Natural killer cell treated with Interleukin-12 subunit alpha and Interleukin-12 subunit beta and Interleukin-15 and Interleukin-18, amount 100 ng/mL, for 72 hours (primary cell): ENCODE data around the gene RPN2. TPM values are rescaled to one million over a fixed set of nuclear protein-coding genes. Genes with fewer than 3 reads are reported as not detected.

Experiments used
- ATAC-seq, 2 donors: fragments of 150-1000 bp; cut with Tn5 transposase in 1 of 2; sonication (Bioruptor Pico), chemical (Tn5 transposase) in 1 of 2; 2 replicates each; pipeline ENCODE4 v1.10.0; 2021
- DNase-seq: peaks from one replicate; pipeline ENCODE4 v3.0.0; 2022; ENCODE audit warnings: low spot score
- H3K27ac Mint-ChIP-seq, 2 donors: 1 replicate in 1 of 2; 2 replicates in 1 of 2; pipeline ENCODE4 v1.8.0; 2022; ENCODE audit warnings: mixed read lengths in 2 of 2, mild to moderate bottlenecking in 1 of 2, moderate library complexity in 1 of 2
- H3K27me3 Mint-ChIP-seq, 2 donors: 1 replicate in 1 of 2; 2 replicates in 1 of 2; pipeline ENCODE4 v1.8.0; 2022; ENCODE audit warnings: mixed read lengths in 2 of 2
- H3K36me3 Mint-ChIP-seq: one replicate; pipeline ENCODE4 v1.8.0; 2022; ENCODE audit warnings: mixed read lengths
- H3K4me1 Mint-ChIP-seq, 2 donors: 1 replicate in 1 of 2; 2 replicates in 1 of 2; pipeline ENCODE4 v1.8.0; 2022; ENCODE audit warnings: low read depth in 2 of 2, mixed read lengths in 2 of 2, mild to moderate bottlenecking in 1 of 2
- H3K4me3 Mint-ChIP-seq: one replicate; pipeline ENCODE4 v1.8.0; 2022; ENCODE audit warnings: mixed read lengths
- H3K9me3 Mint-ChIP-seq: 2 replicates; pipeline ENCODE4 v1.8.0; 2022; ENCODE audit warnings: mixed read lengths
- total RNA-seq, 2 donors: library from RNA; stranded (reverse); gene quantifications; one replicate each; pipeline ENCODE4 v1.2.3, GENCODE V29; 2022

RPN2 gene
- total RNA-seq, 2 donors from 2014 or later = 211 to 259 TPM

GRCh38 chr20:37193821-37194220, 14.7 kb downstream of the RPN2 start:
- Mint-ChIP-seq H3K4me3 (no peak overlapping the region), H3K36me3 (peaks cover 32% of the 10 kb centered on the region), H3K27ac (peak overlapping the region; percentile 34 to 63), H3K27me3 (no peaks in the 10 kb centered on the region), H3K4me1 (peaks cover 63 to 75% of the 10 kb centered on the region in 2 donors), H3K9me3 (no peaks in the 10 kb centered on the region)
- no peak for DNase-seq
- no peak for ATAC-seq

GRCh38 chr20:37194621-37195417, 15.7 kb downstream of the RPN2 start:
- no peak for DNase-seq
- Mint-ChIP-seq H3K9me3 (no peaks in the 10 kb centered on the region), H3K4me1 (peaks cover 57 to 65% of the 10 kb centered on the region in 2 donors), H3K27ac (peak overlapping the region; percentile 34 to 63), H3K4me3 (peak overlapping the region; percentile 13), H3K36me3 (peaks cover 32% of the 10 kb centered on the region), H3K27me3 (no peaks in the 10 kb centered on the region)
- no peak for ATAC-seq

- Mint-ChIP-seq H3K9me3 (no peaks in the 10 kb centered on the region), H3K4me3 (no peak overlapping the region), H3K36me3 (peaks cover 31% of the 10 kb centered on the region), H3K4me1 (peaks cover 33 to 38% of the 10 kb centered on the region in 2 donors), H3K27me3 (no peaks in the 10 kb centered on the region), H3K27ac (peak overlapping the region in 1 of 2 donors; percentile 37)
- ATAC-seq = no peak
- no peak for DNase-seq
Observed at GRCh38 chr20:37198932-37199660, 20.0 kb downstream of the RPN2 start.

- no peak for ATAC-seq
- Mint-ChIP-seq H3K27ac (no peak overlapping the region), H3K4me1 (peaks cover 26 to 29% of the 10 kb centered on the region in 2 donors)
Observed at GRCh38 chr20:37200376-37200775, 21.2 kb downstream of the RPN2 start.

GRCh38 chr20:37200926-37201826, 22.0 kb downstream of the RPN2 start:
- H3K9me3 Mint-ChIP-seq = no peaks in the 10 kb centered on the region
- peaks cover 24 to 26% of the 10 kb centered on the region in 2 donors for H3K4me1 Mint-ChIP-seq
- no peak for ATAC-seq
- no peak overlapping the region for H3K4me3 Mint-ChIP-seq
- H3K27ac Mint-ChIP-seq = no peak overlapping the region
- H3K36me3 Mint-ChIP-seq = peaks cover 46% of the 10 kb centered on the region
- no peaks in the 10 kb centered on the region for H3K27me3 Mint-ChIP-seq
- DNase-seq = no peak

More at GRCh38 chr20:37200376-37200775, 21.2 kb downstream of the RPN2 start:
- DNase-seq = no peak
- Mint-ChIP-seq H3K4me3 (no peak overlapping the region), H3K36me3 (peaks cover 43% of the 10 kb centered on the region), H3K9me3 (no peaks in the 10 kb centered on the region), H3K27me3 (no peaks in the 10 kb centered on the region)

- Mint-ChIP-seq H3K4me1 (peaks cover 18 to 21% of the 10 kb centered on the region in 2 donors), H3K9me3 (no peaks in the 10 kb centered on the region), H3K36me3 (peaks cover 41% of the 10 kb centered on the region), H3K4me3 (no peak overlapping the region), H3K27me3 (no peaks in the 10 kb centered on the region), H3K27ac (no peak overlapping the region)
- ATAC-seq (no peak), DNase-seq (no peak)
Observed at GRCh38 chr20:37201827-37202162, 22.7 kb downstream of the RPN2 start.

- Mint-ChIP-seq H3K4me1 (peaks cover 12 to 14% of the 10 kb centered on the region in 2 donors), H3K4me3 (no peak overlapping the region), H3K27ac (no peak overlapping the region)
Observed at GRCh38 chr20:37202267-37202943, 23.3 kb downstream of the RPN2 start.

GRCh38 chr20:37204056-37204455, 24.9 kb downstream of the RPN2 start:
- Mint-ChIP-seq H3K27ac (no peak overlapping the region), H3K36me3 (peaks cover 38% of the 10 kb centered on the region), H3K9me3 (no peaks in the 10 kb centered on the region)

More at GRCh38 chr20:37202267-37202943, 23.3 kb downstream of the RPN2 start:
- no peak for ATAC-seq
- Mint-ChIP-seq H3K9me3 (no peaks in the 10 kb centered on the region), H3K36me3 (peaks cover 37% of the 10 kb centered on the region), H3K27me3 (no peaks in the 10 kb centered on the region)
- DNase-seq = no peak

GRCh38 chr20:37205130-37205529, 26.0 kb downstream of the RPN2 start:
- ATAC-seq (no peak), DNase-seq (no peak)
- Mint-ChIP-seq H3K36me3 (peaks cover 35% of the 10 kb centered on the region), H3K27me3 (no peaks in the 10 kb centered on the region), H3K9me3 (no peaks in the 10 kb centered on the region), H3K27ac (peak overlapping the region in 1 of 2 donors; percentile 49), H3K4me1 (peaks cover 9 to 11% of the 10 kb centered on the region in 2 donors), H3K4me3 (no peak overlapping the region)

More at GRCh38 chr20:37204056-37204455, 24.9 kb downstream of the RPN2 start:
- DNase-seq (no peak), ATAC-seq (no peak)
- no peak overlapping the region for H3K4me3 Mint-ChIP-seq
- no peaks in the 10 kb centered on the region for H3K27me3 Mint-ChIP-seq
- H3K4me1 Mint-ChIP-seq = peaks cover 11 to 12% of the 10 kb centered on the region in 2 donors

GRCh38 chr20:37205794-37206193, 26.7 kb downstream of the RPN2 start:
- Mint-ChIP-seq H3K9me3 (no peaks in the 10 kb centered on the region), H3K36me3 (peaks cover 35% of the 10 kb centered on the region), H3K27ac (no peak overlapping the region), H3K4me3 (no peak overlapping the region), H3K27me3 (no peaks in the 10 kb centered on the region), H3K4me1 (peaks cover 6 to 11% of the 10 kb centered on the region in 2 donors)
- ATAC-seq (no peak), DNase-seq (no peak)

GRCh38 chr20:37207171-37207570, 28.0 kb downstream of the RPN2 start:
- H3K9me3 Mint-ChIP-seq = no peaks in the 10 kb centered on the region
- H3K4me1 Mint-ChIP-seq = peaks cover 6 to 7% of the 10 kb centered on the region in 2 donors
- no peak overlapping the region for H3K27ac Mint-ChIP-seq
- no peaks in the 10 kb centered on the region for H3K27me3 Mint-ChIP-seq
- no peak for DNase-seq
- no peak overlapping the region for H3K4me3 Mint-ChIP-seq
- H3K36me3 Mint-ChIP-seq = peaks cover 30% of the 10 kb centered on the region
- no peak for ATAC-seq

GRCh38 chr20:37209193-37209592, 30.1 kb downstream of the RPN2 start:
- no peak for ATAC-seq
- peaks cover 1 to 3% of the 10 kb centered on the region in 2 donors for H3K4me1 Mint-ChIP-seq

More at GRCh38 chr20:37209193-37209592, 30.1 kb downstream of the RPN2 start:
- no peak overlapping the region for H3K27ac Mint-ChIP-seq
- H3K9me3 Mint-ChIP-seq = no peaks in the 10 kb centered on the region
- no peak for DNase-seq
- H3K27me3 Mint-ChIP-seq = no peaks in the 10 kb centered on the region
- H3K36me3 Mint-ChIP-seq = peaks cover 22% of the 10 kb centered on the region
- no peak overlapping the region for H3K4me3 Mint-ChIP-seq
